Hepatocyte (in vitro differentiated cells): Measurements from ENCODE around the gene RASAL2.

Source experiments
- EZH2phosphoT487 ChIP-seq: fragments of 200-600 bp; sonication (generic); IDR thresholded peaks from one replicate; pipeline ENCODE4 v1.6.1; 2018; ENCODE audit warnings: antibody characterized with exemption, mild to moderate bottlenecking, low read depth, moderate library complexity; ENCODE audit not compliant: unreplicated experiment, severe bottlenecking
- TF ChIP-seq, protein P1 (sequence below): fragments of 200-600 bp; sonication (generic); IDR thresholded peaks from 2 replicates; pipeline ENCODE4 v1.5.1; 2016; ENCODE audit warnings: antibody characterized with exemption, mild to moderate bottlenecking; ENCODE audit not compliant: poor library complexity

DNA sequence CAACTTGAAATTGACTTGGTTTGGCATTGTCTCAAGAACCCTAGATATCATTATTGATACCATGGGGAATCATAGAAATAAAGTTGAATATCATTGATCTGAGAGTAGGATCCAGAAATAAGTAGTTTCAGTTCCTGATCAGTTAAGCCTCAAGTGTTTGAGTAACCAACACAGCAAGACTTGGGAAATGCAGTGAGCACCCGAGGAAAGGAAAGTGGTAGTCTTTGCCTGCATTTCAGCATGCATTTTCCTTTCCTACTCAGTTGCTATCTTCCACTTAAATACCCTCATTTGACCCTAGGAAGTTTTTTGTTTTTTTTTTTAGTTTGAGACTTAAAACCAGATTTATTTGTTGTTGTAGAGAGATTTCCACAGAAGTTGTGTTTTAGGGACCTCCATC, 383.9 kb downstream of the RASAL2 start:
- TF ChIP-seq, protein P1, sequence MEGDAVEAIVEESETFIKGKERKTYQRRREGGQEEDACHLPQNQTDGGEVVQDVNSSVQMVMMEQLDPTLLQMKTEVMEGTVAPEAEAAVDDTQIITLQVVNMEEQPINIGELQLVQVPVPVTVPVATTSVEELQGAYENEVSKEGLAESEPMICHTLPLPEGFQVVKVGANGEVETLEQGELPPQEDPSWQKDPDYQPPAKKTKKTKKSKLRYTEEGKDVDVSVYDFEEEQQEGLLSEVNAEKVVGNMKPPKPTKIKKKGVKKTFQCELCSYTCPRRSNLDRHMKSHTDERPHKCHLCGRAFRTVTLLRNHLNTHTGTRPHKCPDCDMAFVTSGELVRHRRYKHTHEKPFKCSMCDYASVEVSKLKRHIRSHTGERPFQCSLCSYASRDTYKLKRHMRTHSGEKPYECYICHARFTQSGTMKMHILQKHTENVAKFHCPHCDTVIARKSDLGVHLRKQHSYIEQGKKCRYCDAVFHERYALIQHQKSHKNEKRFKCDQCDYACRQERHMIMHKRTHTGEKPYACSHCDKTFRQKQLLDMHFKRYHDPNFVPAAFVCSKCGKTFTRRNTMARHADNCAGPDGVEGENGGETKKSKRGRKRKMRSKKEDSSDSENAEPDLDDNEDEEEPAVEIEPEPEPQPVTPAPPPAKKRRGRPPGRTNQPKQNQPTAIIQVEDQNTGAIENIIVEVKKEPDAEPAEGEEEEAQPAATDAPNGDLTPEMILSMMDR, result no peak
- TF ChIP-seq EZH2phosphoT487, result no peak
